Measurements from ENCODE around the gene RNASEH2B.

DNA sequence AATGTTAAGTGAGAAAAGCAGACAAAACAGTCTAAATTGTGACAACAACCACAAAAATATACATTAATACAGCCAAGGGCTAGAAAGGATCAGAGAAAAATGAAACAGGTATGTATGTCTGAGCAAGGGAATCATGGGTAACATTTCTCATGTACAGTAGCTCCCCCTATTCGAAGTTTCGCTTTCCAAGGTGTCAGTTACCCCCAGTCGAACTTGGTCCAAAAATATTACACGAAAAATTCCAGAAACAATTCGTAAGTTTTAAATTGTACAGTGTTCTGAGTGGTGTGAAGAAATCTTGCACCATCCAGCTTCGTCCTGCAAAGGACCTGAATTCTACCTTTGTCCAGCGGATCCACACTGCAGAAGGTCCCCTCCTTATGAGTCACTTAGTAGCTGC, 1.8 kb upstream of the RNASEH2B start:
- TF ChIP-seq, protein P1, sequence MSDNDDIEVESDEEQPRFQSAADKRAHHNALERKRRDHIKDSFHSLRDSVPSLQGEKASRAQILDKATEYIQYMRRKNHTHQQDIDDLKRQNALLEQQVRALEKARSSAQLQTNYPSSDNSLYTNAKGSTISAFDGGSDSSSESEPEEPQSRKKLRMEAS (IDR thresholded peaks at IDR 0.05) = no peak
- TF ChIP-seq, protein P2, sequence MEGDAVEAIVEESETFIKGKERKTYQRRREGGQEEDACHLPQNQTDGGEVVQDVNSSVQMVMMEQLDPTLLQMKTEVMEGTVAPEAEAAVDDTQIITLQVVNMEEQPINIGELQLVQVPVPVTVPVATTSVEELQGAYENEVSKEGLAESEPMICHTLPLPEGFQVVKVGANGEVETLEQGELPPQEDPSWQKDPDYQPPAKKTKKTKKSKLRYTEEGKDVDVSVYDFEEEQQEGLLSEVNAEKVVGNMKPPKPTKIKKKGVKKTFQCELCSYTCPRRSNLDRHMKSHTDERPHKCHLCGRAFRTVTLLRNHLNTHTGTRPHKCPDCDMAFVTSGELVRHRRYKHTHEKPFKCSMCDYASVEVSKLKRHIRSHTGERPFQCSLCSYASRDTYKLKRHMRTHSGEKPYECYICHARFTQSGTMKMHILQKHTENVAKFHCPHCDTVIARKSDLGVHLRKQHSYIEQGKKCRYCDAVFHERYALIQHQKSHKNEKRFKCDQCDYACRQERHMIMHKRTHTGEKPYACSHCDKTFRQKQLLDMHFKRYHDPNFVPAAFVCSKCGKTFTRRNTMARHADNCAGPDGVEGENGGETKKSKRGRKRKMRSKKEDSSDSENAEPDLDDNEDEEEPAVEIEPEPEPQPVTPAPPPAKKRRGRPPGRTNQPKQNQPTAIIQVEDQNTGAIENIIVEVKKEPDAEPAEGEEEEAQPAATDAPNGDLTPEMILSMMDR (IDR thresholded peaks at IDR 0.05; ENCODE audit: low read depth, low read length, missing input control) = no peak
- TF ChIP-seq, protein P3, sequence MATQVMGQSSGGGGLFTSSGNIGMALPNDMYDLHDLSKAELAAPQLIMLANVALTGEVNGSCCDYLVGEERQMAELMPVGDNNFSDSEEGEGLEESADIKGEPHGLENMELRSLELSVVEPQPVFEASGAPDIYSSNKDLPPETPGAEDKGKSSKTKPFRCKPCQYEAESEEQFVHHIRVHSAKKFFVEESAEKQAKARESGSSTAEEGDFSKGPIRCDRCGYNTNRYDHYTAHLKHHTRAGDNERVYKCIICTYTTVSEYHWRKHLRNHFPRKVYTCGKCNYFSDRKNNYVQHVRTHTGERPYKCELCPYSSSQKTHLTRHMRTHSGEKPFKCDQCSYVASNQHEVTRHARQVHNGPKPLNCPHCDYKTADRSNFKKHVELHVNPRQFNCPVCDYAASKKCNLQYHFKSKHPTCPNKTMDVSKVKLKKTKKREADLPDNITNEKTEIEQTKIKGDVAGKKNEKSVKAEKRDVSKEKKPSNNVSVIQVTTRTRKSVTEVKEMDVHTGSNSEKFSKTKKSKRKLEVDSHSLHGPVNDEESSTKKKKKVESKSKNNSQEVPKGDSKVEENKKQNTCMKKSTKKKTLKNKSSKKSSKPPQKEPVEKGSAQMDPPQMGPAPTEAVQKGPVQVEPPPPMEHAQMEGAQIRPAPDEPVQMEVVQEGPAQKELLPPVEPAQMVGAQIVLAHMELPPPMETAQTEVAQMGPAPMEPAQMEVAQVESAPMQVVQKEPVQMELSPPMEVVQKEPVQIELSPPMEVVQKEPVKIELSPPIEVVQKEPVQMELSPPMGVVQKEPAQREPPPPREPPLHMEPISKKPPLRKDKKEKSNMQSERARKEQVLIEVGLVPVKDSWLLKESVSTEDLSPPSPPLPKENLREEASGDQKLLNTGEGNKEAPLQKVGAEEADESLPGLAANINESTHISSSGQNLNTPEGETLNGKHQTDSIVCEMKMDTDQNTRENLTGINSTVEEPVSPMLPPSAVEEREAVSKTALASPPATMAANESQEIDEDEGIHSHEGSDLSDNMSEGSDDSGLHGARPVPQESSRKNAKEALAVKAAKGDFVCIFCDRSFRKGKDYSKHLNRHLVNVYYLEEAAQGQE (IDR thresholded peaks at IDR 0.05) = no peak
- TF ChIP-seq RAD21 (IDR thresholded peaks at IDR 0.05) = no peak
- TF ChIP-seq GABPA (IDR thresholded peaks at IDR 0.05 in 1 of 2, conservative IDR thresholded peaks at IDR 0.05 in 1 of 2) = no peak
- no peak for TF ChIP-seq HNF4G (IDR thresholded peaks at IDR 0.05)
- no peak for TF ChIP-seq EGR1 (IDR thresholded peaks at IDR 0.05; ENCODE audit: low read depth in 2 of 2)
- no peak for TF ChIP-seq TAF1 (conservative IDR thresholded peaks at IDR 0.05)
